OCI-LY3 (cell line): ENCODE data around the gene NRXN3.

Experiments
- CTCF ChIP-seq: fragments of 200-600, 300-600 bp; sonication (generic); IDR thresholded peaks from 2 replicates; pipeline ENCODE4 v1.5.1; 2014; ENCODE audit warnings: antibody characterized with exemption, low read length, low read depth
- EZH2phosphoT487 ChIP-seq: fragments of 200-600 bp; shearing (Covaris generic); IDR thresholded peaks from 2 replicates; pipeline ENCODE4 v1.6.1; 2018; ENCODE audit warnings: antibody characterized with exemption, mixed run types, low read depth

GRCh38 chr14:79178719-79179118 is 1008.5 kb downstream of the NRXN3 start:
- TF ChIP-seq CTCF (no peak), EZH2phosphoT487 (no peak)
